B cell (primary cell): Measurements from ENCODE around the gene MAP3K21.

Source experiments
- EZH2 ChIP-seq: IDR thresholded peaks from 2 replicates; pipeline ENCODE4 v1.6.1; 2012; ENCODE audit warnings: borderline replicate concordance, low read depth, mild to moderate bottlenecking, moderate library complexity, low read length; ENCODE audit not compliant: insufficient read depth, poor library complexity, severe bottlenecking
- TF ChIP-seq, protein P1 (sequence below): fragments of 200-600 bp; IDR thresholded peaks from one replicate; pipeline ENCODE4 v1.8.0; 2022; ENCODE audit warnings: antibody characterized with exemption, mild to moderate bottlenecking

DNA sequence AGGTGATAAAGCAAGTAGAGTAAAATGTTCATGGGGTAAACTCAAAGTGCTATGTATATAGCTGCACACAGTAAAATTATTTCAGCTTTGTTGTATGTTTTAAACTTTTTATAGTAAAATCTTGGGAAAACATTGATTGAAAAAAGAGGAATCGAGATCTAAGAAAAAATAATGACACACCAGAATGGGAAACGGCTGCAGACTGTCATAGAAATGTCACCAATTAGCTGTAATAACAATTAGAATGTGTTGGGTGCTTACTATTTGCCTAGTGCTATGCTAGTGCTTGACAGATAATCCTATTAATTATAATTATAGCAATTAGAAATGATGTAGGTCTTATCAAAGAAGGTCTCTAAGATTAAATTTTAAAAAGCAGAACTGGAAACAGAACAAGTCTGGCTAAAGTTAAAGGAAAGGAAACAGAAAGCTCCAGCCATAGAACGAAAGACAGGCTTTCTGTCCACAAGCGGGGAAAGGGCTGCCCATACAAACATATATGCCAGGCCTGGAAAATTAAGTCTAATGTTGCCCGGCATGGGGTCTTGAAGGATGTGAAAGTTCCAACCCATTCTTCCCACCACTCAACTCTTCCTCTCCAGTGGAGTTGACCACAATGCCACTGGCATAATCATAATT, 37.0 kb upstream of the MAP3K21 start:
- no peak for TF ChIP-seq EZH2
- TF ChIP-seq, protein P1, sequence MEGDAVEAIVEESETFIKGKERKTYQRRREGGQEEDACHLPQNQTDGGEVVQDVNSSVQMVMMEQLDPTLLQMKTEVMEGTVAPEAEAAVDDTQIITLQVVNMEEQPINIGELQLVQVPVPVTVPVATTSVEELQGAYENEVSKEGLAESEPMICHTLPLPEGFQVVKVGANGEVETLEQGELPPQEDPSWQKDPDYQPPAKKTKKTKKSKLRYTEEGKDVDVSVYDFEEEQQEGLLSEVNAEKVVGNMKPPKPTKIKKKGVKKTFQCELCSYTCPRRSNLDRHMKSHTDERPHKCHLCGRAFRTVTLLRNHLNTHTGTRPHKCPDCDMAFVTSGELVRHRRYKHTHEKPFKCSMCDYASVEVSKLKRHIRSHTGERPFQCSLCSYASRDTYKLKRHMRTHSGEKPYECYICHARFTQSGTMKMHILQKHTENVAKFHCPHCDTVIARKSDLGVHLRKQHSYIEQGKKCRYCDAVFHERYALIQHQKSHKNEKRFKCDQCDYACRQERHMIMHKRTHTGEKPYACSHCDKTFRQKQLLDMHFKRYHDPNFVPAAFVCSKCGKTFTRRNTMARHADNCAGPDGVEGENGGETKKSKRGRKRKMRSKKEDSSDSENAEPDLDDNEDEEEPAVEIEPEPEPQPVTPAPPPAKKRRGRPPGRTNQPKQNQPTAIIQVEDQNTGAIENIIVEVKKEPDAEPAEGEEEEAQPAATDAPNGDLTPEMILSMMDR = no peak
